Thymus (tissue), 11 donors: ENCODE measurements around the gene FYCO1. TPM values are rescaled to one million over a fixed set of nuclear protein-coding genes. Genes with fewer than 3 reads are reported as not detected.

ENCODE experiments used
- DNase-seq, 9 donors: peaks; one replicate each; pipeline ENCODE4 v3.0.0-alpha.2; 2013; ENCODE audit warnings: low spot score in 9 of 9, low read depth in 6 of 9, missing footprints in 1 of 9
- H3K27ac ChIP-seq, 2 donors: one replicate each; pipeline ENCODE4 v1.5.1; 2013; ENCODE audit warnings: control low read depth in 1 of 2, low read depth in 1 of 2, low read length in 1 of 2, mild to moderate bottlenecking in 1 of 2, moderate library complexity in 1 of 2
- H3K27me3 ChIP-seq, 2 donors: one replicate each; pipeline ENCODE4 v1.5.1; 2013; ENCODE audit warnings: low read length in 1 of 2; ENCODE audit not compliant: control insufficient read depth in 2 of 2, insufficient read depth in 1 of 2
- H3K36me3 ChIP-seq, 2 donors: one replicate each; pipeline ENCODE4 v1.5.1; 2013; ENCODE audit warnings: low read length in 1 of 2, mild to moderate bottlenecking in 1 of 2, moderate library complexity in 1 of 2; ENCODE audit not compliant: control insufficient read depth in 2 of 2, insufficient read depth in 2 of 2
- H3K4me1 ChIP-seq, 2 donors: one replicate each; pipeline ENCODE4 v1.5.1; 2013; ENCODE audit warnings: low read length in 2 of 2; ENCODE audit not compliant: control insufficient read depth in 2 of 2, insufficient read depth in 2 of 2
- H3K4me3 ChIP-seq, 2 donors: one replicate each; pipeline ENCODE4 v1.5.1; 2013; ENCODE audit warnings: low read length in 2 of 2, control low read depth in 1 of 2, mild to moderate bottlenecking in 1 of 2
- H3K9me3 ChIP-seq, 2 donors: one replicate each; pipeline ENCODE4 v1.5.1; 2013; ENCODE audit warnings: low read length in 1 of 2, mild to moderate bottlenecking in 1 of 2; ENCODE audit not compliant: control insufficient read depth in 2 of 2, insufficient read depth in 1 of 2
- WGBS: extraction: QIAGEN DNeasy Blood & Tissue Kit; methylation state at CpG from one replicate; pipeline ENCODE4 v1.1.7; 2013; 5-methylcytosine and 5-hydroxymethylcytosine counted together
- polyA plus RNA-seq: library from polyadenylated mRNA; stranded (reverse); fragments of 200-250 nt; gene quantifications from one replicate; pipeline ENCODE4 v1.2.3, GENCODE V29; 2013
- total RNA-seq: library from RNA; stranded (reverse); fragments of 120-200 nt; gene quantifications from one replicate; pipeline ENCODE4 v1.2.4, GENCODE V29; 2013
- donor health status: healthy.

FYCO1 gene
- total and polyA plus RNA-seq, 2 donors: 7.8 to 8.1 TPM

DNA sequence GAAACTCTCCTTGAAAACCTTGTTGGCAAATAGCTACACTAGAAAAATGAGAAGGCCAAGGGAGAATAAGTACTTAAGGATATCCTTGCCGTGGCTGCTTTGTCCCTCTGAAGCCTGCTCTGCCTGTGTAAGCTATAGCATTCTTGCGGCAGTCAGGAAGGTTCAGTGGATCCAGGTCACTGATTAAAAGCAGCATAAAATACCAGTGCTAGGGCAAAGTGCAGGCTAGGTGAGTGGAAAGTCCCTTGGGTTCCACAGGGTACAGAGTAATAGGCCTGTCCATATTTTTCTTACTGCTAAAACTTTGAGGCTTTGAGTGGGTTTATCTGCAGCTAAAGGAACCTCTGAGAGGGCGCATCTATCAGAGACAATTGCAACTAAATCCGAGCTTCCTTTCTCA is 42.1 kb downstream of the FYCO1 start:
- no peak for DNase-seq
- Histone ChIP-seq H3K4me1 (peaks cover 15 to 32% of the 10 kb centered on the region in 2 donors), H3K4me3 (no peak overlapping the region), H3K27me3 (no peaks in the 10 kb centered on the region), H3K27ac (no peak overlapping the region), H3K9me3 (peaks cover 0 to 4% of the 10 kb centered on the region in 2 donors), H3K36me3 (peaks cover 88 to 98% of the 10 kb centered on the region in 2 donors)
- 98% methylated on average over 4 of the region's 4 CpGs for WGBS

DNA sequence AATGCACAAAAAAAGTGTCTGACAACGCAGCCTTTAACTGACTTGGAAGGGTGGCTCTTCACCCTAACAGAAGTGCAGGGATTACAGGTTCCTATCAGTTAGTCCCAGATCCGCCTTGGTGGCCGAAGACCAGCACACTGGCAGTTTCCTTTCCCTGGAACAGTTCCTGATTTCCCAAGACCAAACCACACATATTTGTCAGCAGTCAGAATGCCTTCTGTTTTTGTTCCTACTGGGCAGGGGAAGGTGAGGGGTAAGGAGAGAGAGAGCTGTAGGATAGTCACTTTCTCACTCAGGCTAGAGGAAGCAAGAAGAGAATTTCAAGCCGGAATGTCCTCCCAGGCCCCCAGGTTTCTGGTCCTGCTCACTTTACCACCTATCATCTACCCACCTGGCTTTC is 43.2 kb downstream of the FYCO1 start:
- Histone ChIP-seq H3K27ac (no peak overlapping the region), H3K27me3 (no peaks in the 10 kb centered on the region), H3K36me3 (peaks cover 86 to 97% of the 10 kb centered on the region in 2 donors), H3K4me3 (no peak overlapping the region), H3K9me3 (peaks cover 0 to 4% of the 10 kb centered on the region in 2 donors), H3K4me1 (peaks cover 15 to 33% of the 10 kb centered on the region in 2 donors)
- 98% methylated on average over 4 of the region's 4 CpGs for WGBS
- DNase-seq: no peak

DNA sequence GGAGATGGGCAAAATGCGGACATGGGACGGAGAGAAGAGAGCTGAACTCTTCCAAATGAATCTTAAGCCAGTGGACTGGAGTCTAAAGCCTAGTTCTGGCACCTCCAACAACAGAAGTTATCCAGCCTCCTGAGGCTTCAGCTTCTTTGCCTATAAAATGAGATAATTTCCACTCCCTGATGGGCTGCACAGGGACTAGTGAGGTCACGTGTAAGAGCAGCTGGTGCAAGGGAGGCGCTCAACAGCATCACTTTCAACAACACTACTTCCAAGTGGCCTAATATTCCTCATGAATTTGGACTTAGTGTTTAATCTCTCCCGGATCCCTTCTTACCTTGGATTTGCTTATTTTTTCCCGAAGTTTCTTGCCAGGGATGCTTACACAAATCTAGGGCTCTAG is 43.7 kb downstream of the FYCO1 start:
- Histone ChIP-seq H3K27me3 (no peaks in the 10 kb centered on the region), H3K9me3 (peaks cover 0 to 4% of the 10 kb centered on the region in 2 donors), H3K36me3 (peaks cover 90 to 97% of the 10 kb centered on the region in 2 donors), H3K27ac (no peak overlapping the region), H3K4me1 (peaks cover 18 to 33% of the 10 kb centered on the region in 2 donors), H3K4me3 (no peak overlapping the region)
- 89% methylated on average over 6 of the region's 6 CpGs for WGBS
- DNase-seq: no peak

DNA sequence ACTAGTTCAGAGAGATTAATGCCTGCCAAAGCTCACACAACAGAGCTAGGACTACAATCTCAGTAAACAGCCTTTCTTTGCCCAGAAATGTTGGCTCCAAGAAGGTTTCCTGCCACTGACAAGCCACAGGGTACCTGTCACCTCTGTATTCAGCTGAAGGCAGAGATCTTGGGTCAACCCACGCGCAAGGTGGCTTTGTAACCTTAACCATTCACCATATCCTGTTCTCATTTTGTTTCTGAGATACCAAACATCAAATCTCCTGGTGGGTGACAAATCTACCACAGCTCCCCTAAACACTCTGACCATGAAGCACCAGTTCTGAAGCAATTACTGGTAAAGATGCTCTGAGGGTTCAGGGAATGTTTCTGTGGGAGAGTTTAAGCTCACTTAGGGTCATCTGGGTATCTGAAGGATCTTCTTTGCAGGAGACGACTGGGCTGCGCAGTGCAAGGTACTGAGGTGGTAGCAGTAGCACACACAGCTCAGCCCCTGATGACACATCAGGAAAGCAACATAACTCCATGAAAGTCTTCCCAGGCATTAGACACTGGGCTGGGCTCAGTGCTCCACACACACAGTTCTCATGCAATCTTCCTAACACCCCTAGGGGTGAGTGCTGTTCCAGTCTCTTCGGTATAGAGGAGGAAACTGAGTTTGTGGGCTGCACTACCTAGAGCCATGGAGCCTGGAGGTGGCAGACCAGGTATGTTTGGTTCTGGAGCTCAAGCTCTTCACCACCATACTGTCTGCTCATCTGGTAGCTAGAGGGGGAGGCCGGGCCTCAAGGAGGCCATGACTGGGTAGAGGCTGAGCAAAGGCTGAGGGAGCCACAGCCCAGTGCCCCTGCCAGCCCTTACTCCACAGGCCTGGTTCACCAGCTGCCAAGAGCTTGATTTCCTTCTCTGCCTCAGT is 44.7 kb downstream of the FYCO1 start:
- Histone ChIP-seq H3K27ac (peak overlapping the region; percentile 39 to 61), H3K9me3 (peaks cover 0 to 4% of the 10 kb centered on the region in 2 donors), H3K4me1 (peaks cover 20 to 37% of the 10 kb centered on the region in 2 donors), H3K36me3 (peaks cover 90 to 99% of the 10 kb centered on the region in 2 donors), H3K4me3 (no peak overlapping the region), H3K27me3 (no peaks in the 10 kb centered on the region)
- DNase-seq: peak in 1 of 9 donors; percentile 68
- WGBS: 84% methylated on average over 6 of the region's 6 CpGs

DNA sequence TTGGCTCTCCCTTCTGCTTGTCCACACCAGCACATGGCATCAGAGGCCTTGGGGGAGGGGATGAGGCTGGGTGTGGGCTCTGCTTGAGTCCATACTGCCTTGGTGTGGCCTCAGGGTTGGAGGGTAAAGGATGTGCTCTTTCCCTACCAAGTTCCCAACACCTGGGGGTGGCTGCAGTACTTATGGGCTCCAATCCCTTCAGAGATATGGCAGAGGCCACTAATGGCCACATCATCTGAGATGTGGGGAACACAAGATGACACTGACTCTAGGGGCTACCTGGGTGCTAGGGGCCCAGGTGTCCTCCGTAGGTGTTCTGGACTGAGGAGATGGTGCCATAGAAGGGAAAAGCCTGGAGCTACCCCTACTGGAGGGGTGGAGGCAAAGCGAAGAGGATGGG is 45.5 kb downstream of the FYCO1 start:
- DNase-seq: no peak
- WGBS: 95% methylated on average over 2 of the region's 2 CpGs

DNA sequence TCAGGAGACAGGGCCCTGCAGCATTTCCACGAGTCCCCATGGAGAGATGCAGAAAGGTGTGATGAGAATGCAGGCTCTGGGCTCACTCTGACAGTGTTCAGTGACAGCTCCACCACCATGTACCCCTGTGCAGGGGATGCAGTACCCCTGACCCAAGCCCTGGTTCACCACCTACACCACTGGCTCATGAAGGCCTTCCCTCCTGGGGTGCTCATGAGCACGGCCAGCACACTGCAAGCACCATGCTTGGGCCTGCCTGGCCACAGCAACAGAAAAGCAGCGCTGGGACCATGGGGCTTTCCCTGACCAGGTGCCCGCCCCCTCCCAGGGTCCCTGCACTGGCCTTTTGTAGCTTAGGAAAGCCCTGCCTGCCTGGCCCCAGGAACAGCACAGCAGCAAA is 46.2 kb downstream of the FYCO1 start:
- H3K4me3 ChIP-seq: no peak overlapping the region
- peak overlapping the region in 1 of 2 donors; percentile 49 for H3K27ac ChIP-seq
- 99% methylated on average over 4 of the region's 4 CpGs for WGBS
- peaks cover 79 to 94% of the 10 kb centered on the region in 2 donors for H3K36me3 ChIP-seq
- no peak for DNase-seq
- H3K27me3 ChIP-seq: no peaks in the 10 kb centered on the region
- peaks cover 0 to 4% of the 10 kb centered on the region in 2 donors for H3K9me3 ChIP-seq
- H3K4me1 ChIP-seq: peaks cover 20 to 49% of the 10 kb centered on the region in 2 donors

More for the DNA sequence above, 45.5 kb downstream of the FYCO1 start:
- H3K4me3 ChIP-seq: no peak overlapping the region
- no peaks in the 10 kb centered on the region for H3K27me3 ChIP-seq
- peaks cover 83 to 98% of the 10 kb centered on the region in 2 donors for H3K36me3 ChIP-seq
- H3K9me3 ChIP-seq: peaks cover 0 to 4% of the 10 kb centered on the region in 2 donors
- peaks cover 20 to 43% of the 10 kb centered on the region in 2 donors for H3K4me1 ChIP-seq
- peak overlapping the region; percentile 2 to 6 for H3K27ac ChIP-seq

DNA sequence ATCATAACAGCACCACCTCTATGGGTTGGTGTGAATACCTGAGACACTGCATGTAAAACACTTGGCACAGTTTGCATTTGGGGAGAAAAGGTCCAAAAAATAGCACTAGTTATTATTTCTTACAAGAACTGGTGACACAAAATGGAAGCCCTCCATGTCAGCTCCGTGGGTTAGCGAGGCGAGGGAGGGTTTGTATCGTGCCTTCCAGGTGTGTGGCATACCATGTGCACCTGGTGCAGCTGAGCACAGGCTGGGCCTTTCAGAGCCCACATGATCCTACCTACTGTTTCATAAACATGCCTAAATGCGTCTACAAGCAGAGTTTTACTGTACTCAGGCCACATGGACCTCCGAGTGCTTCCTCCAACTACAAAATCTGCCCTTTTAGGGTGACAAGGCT is 46.7 kb downstream of the FYCO1 start:
- 91% methylated on average over 6 of the region's 6 CpGs for WGBS
- Histone ChIP-seq H3K9me3 (peaks cover 0 to 4% of the 10 kb centered on the region in 2 donors), H3K4me3 (no peak overlapping the region), H3K36me3 (peaks cover 73 to 88% of the 10 kb centered on the region in 2 donors), H3K27me3 (no peaks in the 10 kb centered on the region), H3K27ac (peak overlapping the region in 1 of 2 donors; percentile 49), H3K4me1 (peaks cover 20 to 52% of the 10 kb centered on the region in 2 donors)
- DNase-seq: peak in 3 of 9 donors; percentile 32 to 61 (median 51)

DNA sequence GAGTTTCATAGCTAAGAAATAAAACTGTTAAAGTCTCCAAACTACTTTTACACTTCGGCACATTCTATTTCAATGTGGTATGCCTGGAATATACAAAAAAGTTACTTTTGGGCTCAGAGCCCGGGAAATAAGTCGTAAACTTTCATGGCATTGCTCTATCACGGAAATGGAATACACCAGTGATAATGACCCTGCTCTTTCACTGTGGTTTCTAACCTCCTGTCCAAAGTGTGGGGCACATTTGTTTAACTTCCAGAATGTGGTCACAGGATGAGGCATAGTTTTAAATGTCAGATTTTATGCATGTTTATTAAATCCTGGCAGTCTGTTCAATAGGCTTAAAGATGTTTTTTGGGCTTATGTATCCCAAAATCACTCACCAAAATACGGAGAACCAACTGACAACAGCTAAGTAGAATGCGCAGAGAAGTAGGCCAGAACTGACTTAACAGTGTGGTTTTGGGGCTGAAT is 47.3 kb downstream of the FYCO1 start:
- no peak for DNase-seq
- Histone ChIP-seq H3K4me1 (peaks cover 23 to 57% of the 10 kb centered on the region in 2 donors), H3K27ac (peak overlapping the region in 1 of 2 donors; percentile 49), H3K27me3 (no peaks in the 10 kb centered on the region), H3K9me3 (peaks cover 0 to 4% of the 10 kb centered on the region in 2 donors), H3K4me3 (no peak overlapping the region), H3K36me3 (peaks cover 68 to 83% of the 10 kb centered on the region in 2 donors)
- WGBS: 96% methylated on average over 6 of the region's 6 CpGs

DNA sequence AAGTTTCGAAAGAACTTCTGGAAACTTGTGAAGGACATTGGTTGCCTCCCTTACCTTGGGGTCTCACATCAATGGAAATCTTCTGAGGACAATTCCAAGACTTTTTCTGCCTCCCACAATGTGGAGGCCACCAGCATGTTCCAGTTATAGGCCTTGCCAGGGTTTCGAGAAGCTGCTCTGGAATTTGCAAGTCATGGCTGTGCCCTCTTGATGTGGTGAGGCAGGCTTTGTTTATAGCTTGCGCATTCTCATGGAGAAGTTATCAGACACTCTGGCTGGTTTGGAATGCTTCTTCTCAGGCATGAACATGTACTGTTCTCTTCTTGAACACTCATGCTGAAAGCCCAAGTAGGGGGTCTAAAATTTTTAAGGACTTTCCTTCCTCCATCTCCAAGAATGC is 48.3 kb downstream of the FYCO1 start:
- Histone ChIP-seq H3K4me1 (peaks cover 32 to 67% of the 10 kb centered on the region in 2 donors), H3K27me3 (no peaks in the 10 kb centered on the region), H3K4me3 (no peak overlapping the region), H3K9me3 (peaks cover 0 to 4% of the 10 kb centered on the region in 2 donors), H3K36me3 (peaks cover 62 to 78% of the 10 kb centered on the region in 2 donors), H3K27ac (no peak overlapping the region)
- DNase-seq: no peak
- 87% methylated on average over 3 of the region's 3 CpGs for WGBS
